ENCODE data around the gene CELF4.

Gene CELF4

DNA sequence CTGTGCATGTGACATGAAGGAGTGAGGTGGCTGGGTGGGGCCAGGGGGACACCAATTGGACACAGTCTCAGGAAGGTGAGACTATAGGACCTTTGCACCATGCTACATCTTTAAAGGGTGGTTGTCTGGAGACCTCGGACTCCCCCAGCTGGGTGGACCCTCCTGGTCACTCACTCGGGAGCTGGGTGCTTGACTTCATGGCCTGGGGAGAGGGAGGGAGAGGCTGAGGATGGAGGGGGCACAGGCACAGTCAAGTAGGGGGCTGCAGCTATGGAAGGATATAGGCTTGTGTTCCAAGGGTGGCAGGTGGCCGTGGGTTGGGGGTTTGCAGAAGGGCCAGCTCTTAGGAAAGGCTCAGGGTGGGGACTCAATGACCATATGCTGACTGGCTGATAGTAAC, 7.1 kb upstream of the CELF4 start:
- no peak for DNase-seq (ENCODE audit: low spot score)

DNA sequence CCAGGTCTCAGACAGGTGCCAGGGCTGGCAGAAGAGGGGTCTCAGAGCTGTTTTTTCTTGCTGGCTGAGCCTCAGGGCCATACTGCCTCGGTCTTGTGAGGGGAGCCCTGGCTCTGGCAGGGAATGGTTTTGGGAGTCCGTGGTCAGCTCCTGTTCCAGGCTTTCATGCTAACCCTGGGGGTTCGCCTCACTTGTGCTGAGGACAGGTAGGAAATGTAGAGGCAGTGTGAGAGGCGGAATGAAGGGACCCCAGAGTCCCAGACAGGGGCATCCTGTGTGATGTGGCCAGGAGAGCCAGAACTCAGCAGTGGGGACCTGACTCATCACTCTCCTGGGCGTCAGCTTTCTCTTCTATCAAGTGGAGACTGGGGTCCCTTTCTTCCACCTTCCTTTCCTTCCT, 5.7 kb upstream of the CELF4 start:
- no peak for DNase-seq (ENCODE audit: low spot score)

DNA sequence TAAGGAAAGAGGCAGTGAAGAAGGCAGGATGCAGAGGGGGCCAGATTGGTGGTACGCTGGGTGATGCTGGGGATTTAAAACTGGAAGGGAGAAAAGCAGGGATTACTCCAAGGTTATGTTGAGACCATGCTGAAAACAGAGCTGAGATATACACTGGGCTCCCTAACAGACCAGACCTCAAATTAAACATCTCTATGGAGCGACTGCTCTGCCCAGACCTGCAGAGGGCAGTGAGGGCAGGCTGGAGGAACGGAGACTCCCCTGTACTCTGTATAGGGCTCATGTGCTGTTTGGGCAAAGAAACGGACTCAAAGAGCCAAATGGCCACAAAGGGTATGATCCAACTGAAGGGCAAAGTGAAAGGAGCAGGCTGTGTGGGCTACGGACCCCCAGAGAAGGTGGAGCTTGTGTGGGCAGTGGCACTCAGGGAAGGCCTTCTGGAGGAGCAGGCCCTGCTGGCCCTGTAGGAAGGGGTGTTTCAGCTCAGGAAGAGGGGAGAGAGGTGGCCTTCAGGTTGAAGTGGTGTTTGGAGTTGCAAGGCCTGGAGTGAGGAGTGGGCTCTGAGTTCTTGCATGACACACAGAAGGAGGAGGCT, 4.8 kb upstream of the CELF4 start:
- no peak for DNase-seq (ENCODE audit: low spot score)

GRCh38 chr18:37568671-37569070, 3.1 kb upstream of the CELF4 start:
- DNase-seq (ENCODE audit: low spot score): no peak

- DNase-seq (ENCODE audit: low spot score): no peak
Measured at GRCh38 chr18:37567994-37568359, 2.4 kb upstream of the CELF4 start.

DNA sequence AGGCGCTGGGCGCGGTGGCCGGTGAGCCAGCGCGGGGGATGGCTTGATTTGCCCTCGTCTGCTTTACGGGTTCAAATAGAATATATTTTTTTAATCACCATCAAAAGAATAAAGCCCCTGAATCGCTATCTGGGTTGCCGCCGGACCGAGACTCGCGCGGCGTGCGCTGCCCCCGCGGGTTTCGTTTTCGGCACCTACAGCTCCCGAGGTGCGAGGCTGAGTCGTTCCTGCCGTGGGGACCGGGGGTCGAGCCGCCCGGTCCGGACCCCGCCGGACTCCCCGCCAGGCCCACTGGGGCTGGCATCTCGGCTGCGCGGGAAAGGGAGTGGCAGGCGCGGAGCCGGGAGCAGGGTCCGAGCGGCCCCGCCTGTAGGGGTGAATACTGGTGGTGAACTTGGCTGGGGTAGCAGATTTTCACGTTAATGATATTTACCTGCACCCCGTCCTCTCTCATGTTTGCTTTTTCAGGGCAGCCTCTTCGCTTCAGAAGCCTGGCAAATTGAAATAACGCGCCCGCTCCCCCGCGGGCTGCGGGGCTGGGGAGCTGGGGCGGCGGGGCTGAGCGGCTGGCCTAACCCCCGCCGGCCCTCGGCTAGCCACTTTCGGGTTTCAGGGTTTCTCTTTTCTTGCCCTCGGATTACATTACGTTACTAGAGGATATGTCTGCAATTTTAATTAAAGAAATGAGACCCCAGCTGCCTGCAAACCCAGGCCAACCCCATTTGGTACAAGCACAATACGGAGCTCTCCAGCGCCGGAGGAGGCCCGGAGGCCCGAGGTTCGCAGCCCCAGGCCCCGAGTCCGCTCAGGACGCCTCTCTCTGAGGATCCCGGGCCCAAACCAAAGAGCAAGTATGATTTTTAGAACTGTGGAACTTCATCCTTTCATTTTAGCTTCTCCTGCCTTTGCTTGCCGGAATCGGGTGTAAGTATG, 1.7 kb upstream of the CELF4 start:
- no peak for DNase-seq (ENCODE audit: low spot score)

DNA sequence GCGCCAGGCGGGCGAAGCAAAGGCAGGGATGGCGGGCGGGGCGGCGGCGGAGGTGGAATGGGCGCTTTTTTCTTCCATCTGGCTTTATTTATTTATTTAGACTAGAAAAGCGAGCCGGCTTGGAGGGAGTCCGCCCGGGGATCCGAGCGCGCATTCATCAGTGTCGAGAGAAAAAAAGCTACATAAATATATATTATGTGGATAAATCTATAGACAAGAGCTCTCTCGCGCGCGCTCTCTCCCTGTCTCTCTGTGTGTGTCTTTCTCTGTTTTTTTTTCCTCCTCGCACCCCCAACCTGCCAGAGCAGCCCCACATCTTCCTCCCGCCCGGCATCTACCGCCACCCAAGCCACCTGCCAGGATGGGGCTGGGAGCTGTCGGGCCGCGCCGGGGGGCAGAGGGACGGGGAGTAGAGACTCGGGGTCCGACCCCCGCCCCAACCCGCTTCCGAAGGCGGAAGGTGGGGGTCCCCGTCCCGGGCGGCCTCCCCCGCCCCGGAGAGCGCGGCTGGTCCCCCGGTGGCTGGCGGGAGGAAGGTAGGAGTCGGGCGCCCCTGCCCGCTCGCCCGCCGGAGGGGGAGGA, 972 bp upstream of the CELF4 start:
- no peak for DNase-seq (ENCODE audit: low spot score)

DNA sequence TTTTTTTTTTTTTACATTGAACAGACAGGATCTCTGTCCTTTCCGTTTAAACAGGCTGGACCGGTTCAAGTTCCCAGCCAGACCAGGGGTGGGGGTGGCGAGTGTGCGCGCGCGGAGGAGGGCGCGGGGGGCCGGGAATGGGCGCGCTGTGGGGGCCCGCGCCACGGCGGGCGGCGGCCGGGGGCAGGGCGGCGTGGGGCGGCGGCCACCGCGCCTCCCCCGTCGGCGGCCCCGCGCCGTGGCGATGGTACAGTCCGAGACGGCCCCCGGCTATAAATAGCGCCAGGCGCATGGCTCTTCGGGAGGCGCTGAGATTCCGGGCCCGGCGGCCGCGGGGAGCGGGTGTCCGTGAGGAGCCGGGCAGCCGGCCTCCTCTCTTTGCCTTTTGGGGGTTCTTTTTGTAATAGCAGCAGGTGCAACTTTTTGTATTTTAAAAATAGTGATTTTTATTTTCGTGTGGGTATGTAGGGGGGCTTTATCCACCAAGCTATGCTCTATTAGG, 430 bp upstream of the CELF4 start:
- DNase-seq (ENCODE audit: low spot score): peak; percentile 81

- peak; percentile 27 for DNase-seq (ENCODE audit: low spot score)
Measured at GRCh38 chr18:37564711-37565100, 892 bp downstream of the CELF4 start.

DNA sequence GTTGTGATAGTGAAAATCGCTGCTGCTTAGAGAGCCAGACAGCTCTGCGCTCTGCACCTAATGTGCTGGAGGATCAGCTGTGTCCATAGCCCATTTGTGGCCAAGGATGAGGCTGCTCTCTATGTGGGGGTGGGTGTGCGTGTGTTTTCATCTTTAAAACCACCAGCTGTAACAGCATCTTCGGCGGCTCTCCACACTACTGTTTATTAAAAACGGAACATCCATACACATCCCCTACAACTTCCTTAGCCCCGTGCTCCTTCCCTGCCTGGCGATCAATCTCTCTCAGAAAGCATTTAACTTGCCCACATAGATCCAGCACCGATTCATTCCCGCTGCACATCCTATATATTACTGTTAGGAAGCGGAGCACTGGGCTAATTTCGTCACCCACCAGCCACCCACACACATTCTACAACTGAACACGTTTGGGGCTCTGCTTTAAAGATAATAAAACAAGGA, 1.6 kb downstream of the CELF4 start:
- DNase-seq (ENCODE audit: low spot score): no peak

- DNase-seq (ENCODE audit: low spot score): no peak
Measured at GRCh38 chr18:37561986-37562385, 3.6 kb downstream of the CELF4 start.

DNA sequence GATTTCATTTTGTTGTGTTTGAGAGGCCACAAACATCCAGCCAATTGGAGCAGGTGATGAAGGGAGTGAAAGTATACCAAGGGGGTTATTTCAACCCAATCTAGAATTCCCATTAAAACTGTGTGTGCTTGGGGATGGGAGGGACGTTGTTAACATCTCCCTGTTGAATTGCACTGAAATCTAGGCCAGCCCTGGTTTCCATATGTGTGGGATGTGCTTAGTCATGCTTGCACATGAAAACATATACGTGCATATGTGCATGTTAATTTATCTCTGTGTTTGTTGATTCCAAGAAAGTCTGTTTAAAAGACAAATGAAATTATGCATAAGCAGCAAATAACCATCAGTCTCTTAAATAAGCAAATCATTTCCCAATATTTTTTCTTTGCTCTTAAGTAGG, 5.6 kb downstream of the CELF4 start:
- no peak for DNase-seq (ENCODE audit: low spot score)

DNA sequence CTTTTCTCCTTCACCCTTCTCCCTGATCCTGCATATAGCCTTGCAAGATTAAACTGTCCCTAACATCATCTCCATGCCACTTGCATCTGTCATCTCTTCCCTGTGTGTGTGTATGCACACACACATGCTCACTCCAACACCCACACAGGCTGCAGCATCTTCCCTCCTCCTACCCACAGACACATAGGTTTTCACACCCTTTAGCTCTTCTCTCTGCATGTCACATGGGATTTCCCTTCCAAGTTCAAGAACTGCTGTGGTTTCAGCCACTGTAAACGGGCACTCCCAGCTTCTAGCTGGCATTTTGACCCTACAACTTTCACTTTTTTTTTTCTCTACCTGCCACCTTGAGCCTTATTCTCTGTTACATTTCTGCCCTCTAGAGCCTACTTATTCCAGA, 6.4 kb downstream of the CELF4 start:
- no peak for DNase-seq (ENCODE audit: low spot score)

- no peak for DNase-seq (ENCODE audit: low spot score)
Measured at GRCh38 chr18:37554399-37554787, 11.2 kb downstream of the CELF4 start.

GRCh38 chr18:37553633-37554398, 11.8 kb downstream of the CELF4 start:
- DNase-seq (ENCODE audit: low spot score): no peak

- no peak for DNase-seq (ENCODE audit: low spot score)
Measured at GRCh38 chr18:37552286-37552685, 13.3 kb downstream of the CELF4 start.

DNA sequence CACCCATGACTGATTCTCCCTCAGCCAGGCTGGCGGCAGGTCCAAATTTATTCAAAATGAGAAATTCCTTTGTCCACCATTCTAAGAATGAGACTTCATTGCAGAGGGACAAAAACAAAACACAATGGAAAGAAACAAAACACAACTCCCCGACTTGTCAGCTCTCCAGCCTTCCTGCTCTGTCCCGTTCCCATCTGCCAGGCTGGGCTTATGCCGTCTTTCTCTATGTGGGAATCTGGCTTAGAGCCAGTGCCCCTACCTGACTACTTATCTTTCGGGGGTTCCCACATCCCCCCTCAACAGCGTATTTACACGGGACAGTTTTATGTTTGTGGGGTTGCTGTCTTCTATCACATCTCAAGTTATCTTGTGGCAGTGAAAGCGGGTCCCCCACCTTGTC, 13.8 kb downstream of the CELF4 start:
- DNase-seq (ENCODE audit: low spot score): no peak

DNA sequence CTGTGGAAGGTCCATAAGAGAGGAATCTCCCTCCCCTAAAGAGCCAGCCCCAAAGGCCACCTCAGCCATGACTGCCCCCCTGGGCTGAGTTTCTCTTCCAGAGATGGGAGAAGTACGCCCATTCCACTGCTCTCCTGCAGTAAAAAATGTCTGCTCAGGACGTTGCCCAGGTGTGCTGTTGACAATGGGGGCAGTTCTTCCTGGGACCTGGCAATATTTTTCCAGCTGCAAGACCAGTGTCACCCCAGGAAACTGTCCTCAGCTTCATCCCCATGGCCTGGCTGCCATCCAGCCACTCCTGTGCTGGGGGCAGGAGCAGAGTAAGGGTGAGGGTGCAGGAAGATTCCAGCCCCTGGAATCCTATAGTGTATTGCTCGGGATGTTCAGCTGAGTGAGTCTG, 14.3 kb downstream of the CELF4 start:
- DNase-seq (ENCODE audit: low spot score): no peak

GRCh38 chr18:37550118-37550875, 15.3 kb downstream of the CELF4 start:
- no peak for DNase-seq (ENCODE audit: low spot score)

GRCh38 chr18:37548679-37549289, 16.8 kb downstream of the CELF4 start:
- DNase-seq (ENCODE audit: low spot score): no peak

DNA sequence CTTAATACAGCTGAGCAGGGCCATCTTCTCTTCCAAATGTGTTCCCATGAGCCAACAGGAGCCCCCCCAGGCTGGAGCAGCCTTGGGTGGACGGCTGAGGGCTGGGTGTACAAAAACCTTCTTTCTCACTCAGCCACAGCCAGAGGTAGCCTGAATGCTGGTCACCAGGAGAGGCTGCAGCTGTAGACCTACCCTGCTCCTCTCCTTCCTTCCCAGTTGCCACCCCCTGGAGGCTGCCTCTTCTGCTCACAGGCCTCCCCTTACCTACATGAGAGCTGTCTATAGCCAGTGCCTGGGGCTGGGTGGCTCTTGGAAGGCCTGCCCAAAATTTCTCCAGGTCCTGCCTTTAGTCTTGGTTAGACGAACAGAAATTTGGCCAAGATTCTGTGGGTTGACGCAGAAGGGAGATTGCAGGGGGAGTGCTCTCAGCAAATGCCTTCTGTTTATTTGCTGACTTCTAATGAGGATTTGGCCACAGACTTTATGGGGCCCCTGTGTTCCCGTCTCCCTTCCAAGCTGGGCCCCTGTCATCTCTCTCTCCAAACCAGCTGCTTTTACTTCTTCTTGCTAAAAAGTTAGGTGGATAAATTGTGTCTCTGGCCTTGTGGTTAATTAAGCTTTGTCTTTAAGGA, 18.3 kb downstream of the CELF4 start:
- DNase-seq (ENCODE audit: low spot score): no peak
